Activated T-cell treated with anti-CD3 and anti-CD28 coated beads, Interleukin-2, amount 50 U/mL, for 72 hours (primary cell): ENCODE measurements around the gene RAB3C. TPM values are rescaled to one million over a fixed set of nuclear protein-coding genes. Genes with fewer than 3 reads are reported as not detected.
"Not testable (repeated sequence)": the region's sequence is repeated elsewhere in the genome, so short reads cannot be mapped to it uniquely, and the experiment has no call there.

Experiments used
- ATAC-seq, 2 donors: fragments of 150-1000 bp; cut with Tn5 transposase; replicated peaks in 1 of 2; 2 replicates each; pipeline ENCODE4 v1.10.0; 2021; ENCODE audit warnings: moderate library complexity in 2 of 2, mild to moderate bottlenecking in 1 of 2
- DNase-seq, 2 donors: peaks; one replicate each; pipeline ENCODE4 v3.0.0; 2021 to 2022; ENCODE audit warnings: mixed read lengths in 1 of 2
- H3K27ac Mint-ChIP-seq: one replicate; pipeline ENCODE4 v1.8.0; 2022; ENCODE audit warnings: mild to moderate bottlenecking, moderate library complexity, mixed read lengths
- H3K27me3 Mint-ChIP-seq: one replicate; pipeline ENCODE4 v1.8.0; 2022; ENCODE audit warnings: low read depth, mixed read lengths
- H3K36me3 Mint-ChIP-seq, 2 donors: one replicate each; pipeline ENCODE4 v1.8.0; 2022; ENCODE audit warnings: mixed read lengths in 2 of 2, mild to moderate bottlenecking in 1 of 2; ENCODE audit not compliant: insufficient read depth in 2 of 2
- H3K4me1 Mint-ChIP-seq: one replicate; pipeline ENCODE4 v1.8.0; 2022; ENCODE audit warnings: low read depth, mixed read lengths
- H3K4me3 Mint-ChIP-seq, 2 donors: one replicate each; pipeline ENCODE4 v1.8.0; 2022; ENCODE audit warnings: mild to moderate bottlenecking in 2 of 2, mixed read lengths in 2 of 2, moderate library complexity in 2 of 2
- H3K9me3 Mint-ChIP-seq, 2 donors: one replicate each; pipeline ENCODE4 v1.8.0; 2022; ENCODE audit warnings: mixed read lengths in 2 of 2
- total RNA-seq, 2 donors: library from RNA; stranded (reverse); gene quantifications; one replicate each; pipeline ENCODE4 v1.2.3, GENCODE V29; 2022

RAB3C gene
- total RNA-seq, 2 donors from 2014 or later = not detected

DNA sequence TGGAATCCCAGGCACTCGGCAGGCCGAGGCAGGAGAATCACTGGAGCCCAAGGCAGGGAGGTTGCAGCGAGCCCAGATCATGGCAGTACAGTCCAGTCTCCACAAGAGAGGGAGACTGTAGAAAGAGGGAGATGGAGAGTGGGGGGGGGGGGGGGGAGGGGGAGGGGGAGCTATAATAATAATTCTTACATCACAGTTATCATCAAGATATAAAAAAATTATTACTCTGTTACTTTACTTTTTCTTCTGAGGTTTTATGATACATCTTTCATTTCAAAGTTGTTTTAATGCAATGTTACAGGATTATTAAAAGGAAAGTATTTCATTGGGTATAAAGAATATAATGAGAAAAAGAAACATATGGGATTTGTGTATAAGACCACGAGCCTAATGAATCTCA is 17.8 kb upstream of the RAB3C start:
- no peaks in the 10 kb centered on the region for H3K36me3 Mint-ChIP-seq
- H3K9me3 Mint-ChIP-seq = no peaks in the 10 kb centered on the region
- DNase-seq = no peak
- no peak for ATAC-seq
- H3K4me1 Mint-ChIP-seq = no peaks in the 10 kb centered on the region
- no peak overlapping the region for H3K27ac Mint-ChIP-seq
- no peaks in the 10 kb centered on the region for H3K27me3 Mint-ChIP-seq
- no peak overlapping the region for H3K4me3 Mint-ChIP-seq

DNA sequence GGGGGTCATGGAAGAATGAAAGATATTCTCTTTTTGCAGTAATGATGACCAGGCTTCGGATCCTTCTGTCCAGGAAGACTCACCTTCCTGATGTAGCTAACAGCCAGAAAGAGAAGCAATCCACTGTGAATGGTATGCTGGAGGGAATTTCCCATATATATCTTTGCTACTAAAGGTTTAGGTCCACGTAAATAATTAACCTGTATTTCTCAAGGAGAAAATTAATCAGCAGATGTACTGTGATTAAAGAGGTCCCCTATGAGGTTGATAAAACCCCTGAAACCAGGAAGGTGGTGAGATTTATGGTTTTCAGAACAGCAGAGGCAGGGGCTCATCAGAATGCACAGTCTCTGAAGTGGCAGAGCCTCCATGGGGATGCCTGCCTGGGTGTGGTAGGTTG is 11.4 kb upstream of the RAB3C start:
- no peaks in the 10 kb centered on the region for H3K27me3 Mint-ChIP-seq
- ATAC-seq = no peak
- peaks cover 2 to 9% of the 10 kb centered on the region in 2 donors for H3K9me3 Mint-ChIP-seq

DNA sequence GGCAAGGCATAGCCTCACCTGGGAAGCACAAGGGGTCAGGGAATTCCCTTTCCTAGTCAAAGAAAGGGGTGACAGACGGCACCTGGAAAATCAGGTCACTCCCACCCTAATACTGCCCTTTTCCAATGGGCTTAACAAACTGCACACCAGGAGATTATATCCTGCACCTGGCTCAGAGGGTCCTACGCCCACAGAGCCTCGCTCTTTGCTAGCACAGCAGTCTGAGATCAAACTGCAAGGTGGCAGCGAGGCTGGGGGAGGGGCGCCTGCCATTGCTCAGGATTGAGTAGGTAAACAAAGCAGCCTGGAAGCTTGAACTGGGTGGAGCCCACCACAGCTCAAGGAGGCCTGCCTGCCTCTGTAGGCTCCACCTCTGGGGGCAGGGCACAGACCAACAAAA is 9.9 kb upstream of the RAB3C start:
- not testable (repeated sequence) for H3K27ac Mint-ChIP-seq, H3K36me3 Mint-ChIP-seq

More for the DNA sequence above, 11.4 kb upstream of the RAB3C start:
- Mint-ChIP-seq H3K27ac (no peak overlapping the region), H3K4me3 (no peak overlapping the region), H3K36me3 (no peaks in the 10 kb centered on the region), H3K4me1 (no peaks in the 10 kb centered on the region)
- no peak for DNase-seq

DNA sequence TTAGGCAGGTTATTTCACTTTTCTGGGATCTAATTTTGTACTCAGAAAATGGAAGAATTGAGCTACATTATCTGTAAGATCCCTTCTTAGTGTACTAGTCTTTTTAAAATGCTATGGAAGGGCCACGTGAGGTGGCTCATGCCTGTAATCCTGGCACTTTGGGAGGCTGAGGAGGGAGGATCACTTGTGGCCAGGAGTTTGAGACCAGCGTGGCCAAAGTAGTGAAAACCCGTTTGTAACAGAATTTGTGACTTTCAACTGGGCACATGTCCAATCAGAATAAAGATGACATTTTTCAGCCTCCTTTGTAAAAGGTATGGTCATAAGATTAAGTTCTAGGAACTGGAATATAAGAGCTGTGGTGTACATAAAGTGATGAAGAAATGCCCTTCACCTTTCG is 3.1 kb upstream of the RAB3C start:
- Mint-ChIP-seq H3K4me3 (no peak overlapping the region), H3K36me3 (peaks cover 0 to 2% of the 10 kb centered on the region in 2 donors), H3K4me1 (peaks cover 22% of the 10 kb centered on the region), H3K27ac (no peak overlapping the region), H3K27me3 (peaks cover 42% of the 10 kb centered on the region), H3K9me3 (peaks cover 2 to 3% of the 10 kb centered on the region in 2 donors)
- DNase-seq (no peak), ATAC-seq (no peak)

More for the DNA sequence above, 9.9 kb upstream of the RAB3C start:
- not testable (repeated sequence) for ATAC-seq, H3K27me3 Mint-ChIP-seq, H3K9me3 Mint-ChIP-seq, H3K4me1 Mint-ChIP-seq, DNase-seq, H3K4me3 Mint-ChIP-seq

DNA sequence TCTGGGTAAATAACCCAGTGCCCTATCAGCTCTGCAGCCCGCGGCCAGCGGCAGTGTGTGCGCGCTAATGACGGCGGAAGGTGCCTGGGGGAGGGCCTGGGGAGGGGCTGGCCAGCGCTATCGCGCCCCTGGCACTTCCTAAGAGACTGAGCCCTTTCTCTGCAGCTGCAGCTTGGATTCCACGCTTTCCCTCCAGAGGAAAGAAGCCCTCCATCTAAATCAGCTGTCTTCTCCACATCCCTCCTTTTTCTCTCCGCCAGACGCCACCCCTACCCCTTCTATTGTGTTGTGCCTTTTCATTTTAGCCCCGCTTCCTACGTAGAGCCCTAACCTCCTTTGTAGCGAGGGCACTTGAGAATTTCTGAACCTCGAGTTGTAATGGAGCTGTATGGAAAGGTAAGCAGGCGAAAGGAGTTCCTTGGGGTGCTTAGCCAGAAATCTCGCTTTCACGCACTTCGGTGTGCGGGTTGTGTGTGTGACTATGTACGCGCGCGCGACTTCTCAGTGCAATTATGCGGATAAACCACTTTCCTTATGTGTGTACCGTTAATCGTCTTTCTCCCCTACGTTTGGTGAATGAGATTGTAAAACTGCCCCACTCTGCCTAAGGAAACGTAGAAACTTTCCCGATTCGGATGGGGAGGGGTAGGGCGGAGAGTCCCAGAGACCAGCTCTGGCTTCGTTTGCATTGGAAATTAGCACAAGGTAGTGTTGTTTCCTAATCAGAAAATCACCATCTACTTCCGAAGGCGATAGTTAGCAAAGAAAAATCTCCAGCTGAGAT is 664 bp upstream of the RAB3C start:
- peaks cover 0 to 2% of the 10 kb centered on the region in 2 donors for H3K36me3 Mint-ChIP-seq
- no peaks in the 10 kb centered on the region for H3K9me3 Mint-ChIP-seq
- DNase-seq = no peak
- H3K27ac Mint-ChIP-seq = no peak overlapping the region
- peaks cover 22% of the 10 kb centered on the region for H3K4me1 Mint-ChIP-seq
- peak overlapping the region; percentile 86 to 87 for H3K4me3 Mint-ChIP-seq
- peak; percentile 4 to 17 for ATAC-seq
- H3K27me3 Mint-ChIP-seq = peaks cover 42% of the 10 kb centered on the region

DNA sequence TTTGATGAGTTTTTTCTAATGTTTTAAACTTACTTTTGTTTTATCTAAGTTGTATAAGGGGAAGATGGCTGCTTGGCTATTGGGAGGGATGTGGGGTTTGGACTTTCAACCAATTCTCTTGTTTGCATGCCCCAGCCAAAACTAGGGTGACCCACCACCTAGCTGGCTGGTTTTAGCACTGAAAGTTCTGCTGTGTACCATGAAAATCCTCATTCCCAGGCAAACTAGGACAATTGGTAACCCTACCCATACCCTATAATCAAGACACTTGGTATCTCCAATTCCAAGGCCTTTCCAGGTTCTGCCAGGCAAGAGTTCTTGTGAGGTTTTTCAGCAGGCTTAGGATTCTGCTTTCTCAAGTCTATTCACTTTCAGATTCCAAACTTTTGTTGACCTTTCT is 13.1 kb downstream of the RAB3C start:
- H3K4me3 Mint-ChIP-seq = no peak overlapping the region
- no peaks in the 10 kb centered on the region for H3K36me3 Mint-ChIP-seq
- no peaks in the 10 kb centered on the region for H3K27me3 Mint-ChIP-seq
- H3K9me3 Mint-ChIP-seq = no peaks in the 10 kb centered on the region
- DNase-seq = no peak
- H3K27ac Mint-ChIP-seq = no peak overlapping the region
- no peaks in the 10 kb centered on the region for H3K4me1 Mint-ChIP-seq
- ATAC-seq = peak in 1 of 2 donors; percentile 66

DNA sequence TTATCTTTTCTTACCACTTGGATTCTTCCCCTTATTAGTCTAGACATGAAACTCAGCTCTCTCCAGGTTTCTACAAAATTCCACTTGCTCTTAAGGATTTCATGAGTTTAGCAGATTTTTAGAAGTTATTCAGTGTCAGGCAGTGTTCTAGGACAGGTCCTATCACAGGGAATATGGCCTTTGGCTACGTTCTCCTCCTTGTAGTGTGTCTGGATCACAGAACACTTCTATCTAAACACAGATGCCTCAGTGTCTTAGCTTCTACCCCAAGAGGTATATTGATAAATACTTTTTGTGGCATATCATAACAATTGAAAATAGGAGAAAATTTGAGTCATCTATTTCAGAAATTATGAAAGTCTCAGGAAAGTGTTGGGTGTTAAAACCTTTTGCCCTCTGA is 15.6 kb downstream of the RAB3C start:
- Mint-ChIP-seq H3K36me3 (peaks cover under 1 to 2% of the 10 kb centered on the region in 2 donors), H3K4me3 (no peak overlapping the region), H3K27me3 (no peaks in the 10 kb centered on the region), H3K4me1 (no peaks in the 10 kb centered on the region), H3K9me3 (peaks cover 3 to 6% of the 10 kb centered on the region in 2 donors), H3K27ac (no peak overlapping the region)
- DNase-seq = no peak
- ATAC-seq = peak in 1 of 2 donors; percentile 55

DNA sequence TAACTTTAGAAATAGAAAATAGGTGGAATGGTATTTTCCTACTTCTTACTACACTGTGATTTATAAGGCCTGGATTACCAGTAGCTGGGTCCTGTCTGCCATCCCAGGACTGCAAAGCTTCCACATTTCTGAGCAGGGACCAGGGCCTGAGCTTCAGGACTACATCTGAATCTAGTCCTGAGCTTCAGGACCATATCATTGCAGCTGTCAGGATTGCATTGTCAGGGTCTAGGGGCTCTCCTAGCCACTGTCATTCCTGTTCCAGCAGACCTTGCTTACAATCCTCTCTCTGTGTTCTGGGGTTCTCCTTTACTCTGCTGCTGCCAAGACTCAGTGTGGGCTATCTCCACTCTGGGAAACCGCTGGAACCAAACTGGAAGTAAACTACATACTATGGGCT is 16.3 kb downstream of the RAB3C start:
- ATAC-seq = peak; percentile 4 to 29
- H3K4me1 Mint-ChIP-seq = no peaks in the 10 kb centered on the region

DNA sequence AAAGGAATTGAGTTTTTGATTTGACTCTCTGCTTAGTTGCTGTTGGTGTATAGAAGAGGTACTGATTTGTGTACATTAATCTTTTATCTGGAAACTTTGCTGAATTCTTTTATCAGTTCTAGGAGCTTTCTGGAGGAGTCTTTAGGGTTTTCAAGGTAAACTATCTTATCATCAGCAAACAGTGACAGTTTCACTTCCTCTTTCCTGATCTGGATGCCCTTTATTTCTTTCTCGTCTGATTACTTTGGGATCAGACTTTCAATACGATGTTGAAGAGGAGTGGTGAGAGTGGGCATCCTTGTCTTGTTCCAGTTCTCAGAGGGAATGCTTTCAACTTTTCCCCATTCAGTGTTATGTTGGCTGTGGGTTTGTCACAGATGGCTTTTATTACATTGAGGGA is 17.7 kb downstream of the RAB3C start:
- H3K27me3 Mint-ChIP-seq, H3K4me1 Mint-ChIP-seq, H3K4me3 Mint-ChIP-seq, H3K27ac Mint-ChIP-seq, H3K36me3 Mint-ChIP-seq, DNase-seq, ATAC-seq: not testable (repeated sequence)
- H3K9me3 Mint-ChIP-seq = peaks cover 8 to 10% of the 10 kb centered on the region in 2 donors

More for the DNA sequence above, 16.3 kb downstream of the RAB3C start:
- Mint-ChIP-seq H3K4me3 (no peak overlapping the region), H3K27ac (no peak overlapping the region), H3K36me3 (peaks cover 3% of the 10 kb centered on the region in 2 donors), H3K9me3 (peaks cover 8% of the 10 kb centered on the region in 2 donors), H3K27me3 (peaks cover 6% of the 10 kb centered on the region)
- DNase-seq = no peak

DNA sequence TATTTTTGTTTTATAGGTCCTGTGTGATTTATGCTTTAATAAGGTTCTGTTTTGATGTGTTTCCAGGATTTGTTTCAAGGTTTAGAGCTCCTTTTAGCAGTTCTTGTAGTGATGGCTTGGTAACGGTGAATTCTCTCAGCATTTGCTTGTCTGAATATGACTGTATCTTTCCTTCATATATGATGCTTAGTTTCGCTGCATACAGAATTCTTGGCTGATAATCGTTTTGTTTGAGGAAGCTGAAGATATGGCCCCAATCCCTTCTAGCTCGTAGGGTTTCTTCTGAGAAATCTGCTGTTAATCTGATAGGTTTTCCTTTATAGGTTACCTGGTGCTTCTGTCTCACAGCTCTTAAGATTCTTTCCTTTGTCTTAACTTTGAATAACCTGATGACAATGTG is 20.0 kb downstream of the RAB3C start:
- H3K27me3 Mint-ChIP-seq, ATAC-seq, H3K36me3 Mint-ChIP-seq, H3K4me1 Mint-ChIP-seq, H3K4me3 Mint-ChIP-seq, DNase-seq, H3K27ac Mint-ChIP-seq: not testable (repeated sequence)
- H3K9me3 Mint-ChIP-seq = peaks cover 14% of the 10 kb centered on the region in 2 donors

DNA sequence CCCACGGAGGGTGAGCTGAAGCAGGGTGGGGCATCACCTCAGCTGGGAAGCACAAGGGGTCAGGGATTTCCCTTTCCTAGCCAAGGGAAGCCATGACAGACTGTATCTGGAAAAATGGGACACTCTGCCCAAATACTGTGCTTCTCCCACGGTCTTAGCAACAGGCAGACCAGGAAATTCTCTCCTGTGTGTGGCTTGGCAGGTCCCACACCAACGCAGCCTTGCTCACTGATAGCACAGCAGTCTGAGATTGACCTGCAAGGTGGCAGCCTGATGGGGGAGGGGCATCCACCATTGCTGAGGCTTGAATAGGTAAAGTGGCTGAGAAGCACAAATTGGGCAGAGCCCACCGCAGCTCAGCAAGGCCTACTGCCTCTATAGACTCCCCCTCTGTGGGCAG is 23.2 kb downstream of the RAB3C start:
- ATAC-seq = no peak
- Mint-ChIP-seq H3K36me3 (peaks cover 3 to 6% of the 10 kb centered on the region in 2 donors), H3K4me1 (no peaks in the 10 kb centered on the region), H3K27me3 (peaks cover 6% of the 10 kb centered on the region), H3K27ac (no peak overlapping the region), H3K4me3 (no peak overlapping the region), H3K9me3 (peaks cover 16 to 19% of the 10 kb centered on the region in 2 donors)
- no peak for DNase-seq

DNA sequence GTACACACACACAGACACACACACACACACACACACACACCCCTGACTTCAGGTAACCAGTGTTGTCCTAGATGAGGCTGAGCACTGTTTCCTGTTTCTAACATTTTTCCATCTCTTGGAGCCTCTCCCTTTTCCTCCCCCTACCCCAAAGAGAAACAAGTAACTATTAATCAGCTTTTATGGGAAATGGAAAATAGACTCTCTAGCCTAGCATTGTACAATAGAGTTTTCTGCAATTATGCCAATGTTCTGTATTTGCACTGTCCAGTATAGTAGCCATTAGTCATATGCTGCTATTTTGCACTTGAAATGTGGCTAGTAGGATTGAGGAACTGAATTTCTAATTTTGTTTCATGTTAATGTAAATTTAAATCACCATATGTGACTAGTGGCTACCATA is 33.1 kb downstream of the RAB3C start:
- Mint-ChIP-seq H3K4me1 (no peaks in the 10 kb centered on the region), H3K4me3 (no peak overlapping the region), H3K27me3 (no peaks in the 10 kb centered on the region), H3K36me3 (no peaks in the 10 kb centered on the region), H3K27ac (no peak overlapping the region), H3K9me3 (no peaks in the 10 kb centered on the region)
- ATAC-seq (no peak), DNase-seq (no peak)

DNA sequence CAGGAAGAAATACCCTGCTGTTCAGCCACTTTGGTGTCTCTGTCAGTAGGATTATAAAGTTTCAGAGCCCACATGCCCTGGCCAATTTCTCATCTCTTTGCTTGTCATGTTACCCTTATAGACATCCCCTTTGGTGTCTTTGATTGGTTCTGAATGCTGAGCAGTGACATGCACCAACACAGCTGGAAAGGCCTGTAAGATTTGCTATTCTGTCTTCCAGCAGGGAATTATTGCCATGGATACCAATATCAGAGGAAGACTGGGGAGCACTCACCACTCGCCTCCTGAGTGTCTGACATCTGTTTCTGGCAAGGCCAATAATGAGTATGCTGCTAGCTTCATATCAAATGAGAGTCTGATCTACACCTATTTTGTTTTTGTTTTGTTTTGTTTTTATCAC is 34.4 kb downstream of the RAB3C start:
- Mint-ChIP-seq H3K27ac (no peak overlapping the region), H3K36me3 (no peaks in the 10 kb centered on the region), H3K4me3 (no peak overlapping the region), H3K27me3 (no peaks in the 10 kb centered on the region), H3K4me1 (no peaks in the 10 kb centered on the region), H3K9me3 (no peaks in the 10 kb centered on the region)
- DNase-seq (no peak), ATAC-seq (no peak)

DNA sequence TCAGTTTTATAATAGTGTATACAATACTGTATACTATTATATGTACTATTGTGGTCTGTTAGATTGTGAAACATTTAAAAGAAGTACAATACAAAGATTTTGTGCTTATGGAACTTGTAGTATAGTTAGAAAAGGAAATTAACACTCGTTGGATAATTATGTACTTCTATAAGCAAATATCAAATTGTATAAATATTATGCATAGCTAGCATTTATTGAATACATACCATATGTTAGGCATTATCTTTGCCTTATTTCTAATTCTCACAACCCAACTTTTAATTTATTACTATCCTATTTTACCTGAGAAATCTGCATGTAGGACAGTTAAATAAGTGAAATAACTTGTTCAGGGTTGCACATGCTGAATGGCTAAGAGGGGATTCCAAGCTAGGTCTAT is 37.5 kb downstream of the RAB3C start:
- Mint-ChIP-seq H3K27me3 (no peaks in the 10 kb centered on the region), H3K4me3 (no peak overlapping the region), H3K4me1 (no peaks in the 10 kb centered on the region), H3K36me3 (no peaks in the 10 kb centered on the region), H3K27ac (no peak overlapping the region), H3K9me3 (no peaks in the 10 kb centered on the region)
- DNase-seq (no peak), ATAC-seq (no peak)
